Stimulated activated CD8-positive, alpha-beta memory T cell treated with anti-CD3 and anti-CD28 coated beads, Interleukin-2, amount 100 ng/mL, for 1 hour (primary cell): ENCODE measurements around the gene MOAP1.
"Not testable (repeated sequence)": the region's sequence is repeated elsewhere in the genome, so short reads cannot be mapped to it uniquely, and the experiment has no call there.

ENCODE experiments used
- DNase-seq, 2 donors: peaks; one replicate each; pipeline ENCODE4 v3.0.0-alpha.2; 2020; ENCODE audit warnings: low read depth in 2 of 2

The MOAP1 gene

GRCh38 chr14:93184391-93185348 is at the start of gene MOAP1, which contains the start of gene LYSET:
Gene MOAP1 (minus strand): TSS chr14:93184897. CDS start chr14:93184242, 655 bp downstream.
Gene LYSET (plus strand): TSS chr14:93185317. CDS start chr14:93185406, 89 bp downstream.
- peak; percentile 82 to 84 for DNase-seq

DNA sequence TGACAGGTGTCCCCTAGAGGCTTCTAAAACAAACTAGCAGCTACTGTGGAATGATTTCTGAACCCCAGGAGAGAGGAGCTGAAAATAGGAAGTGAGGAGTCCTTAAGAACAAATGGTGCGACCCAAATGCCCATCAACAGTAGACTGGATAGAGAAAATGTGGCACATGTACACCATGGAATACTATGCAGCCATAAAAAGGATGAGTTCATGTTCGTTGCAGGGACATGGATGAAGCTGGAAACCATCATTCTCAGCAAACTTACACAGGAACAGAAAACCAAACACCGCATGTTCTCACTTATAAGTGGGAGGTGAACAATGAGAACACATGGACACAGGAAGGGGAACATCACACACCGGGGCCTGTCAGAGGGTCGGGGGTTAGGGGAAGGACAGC is 48.4 kb upstream of the MOAP1 start:
- not testable (repeated sequence) for DNase-seq

DNA sequence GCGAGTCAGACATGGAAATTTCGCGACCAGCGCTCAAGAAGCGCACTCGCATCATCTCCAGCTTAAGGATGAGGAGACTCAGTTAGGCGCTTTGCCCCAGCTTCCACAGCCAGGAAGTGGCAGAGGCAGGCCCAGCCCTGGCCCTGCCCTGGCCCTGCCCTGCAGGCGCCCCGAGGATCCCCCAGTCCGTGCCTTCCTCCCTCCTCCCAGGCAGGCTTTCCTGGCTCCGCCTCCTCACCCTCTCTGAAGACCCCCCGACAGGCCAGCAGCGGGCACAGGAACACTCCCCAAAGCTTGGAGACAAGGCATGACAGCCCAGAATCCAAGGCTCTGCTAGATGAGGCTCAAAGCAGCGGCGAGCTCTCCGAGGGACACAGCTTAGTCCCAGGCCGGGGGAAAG is 47.5 kb upstream of the MOAP1 start:
- DNase-seq: no peak

GRCh38 chr14:93231129-93231979 is 46.7 kb upstream of the MOAP1 start:
- DNase-seq: no peak

GRCh38 chr14:93230539-93230938 is 45.8 kb upstream of the MOAP1 start:
- no peak for DNase-seq

GRCh38 chr14:93228550-93228949 is 43.9 kb upstream of the MOAP1 start:
- no peak for DNase-seq

- no peak for DNase-seq
Measured at GRCh38 chr14:93223565-93223964, 38.9 kb upstream of the MOAP1 start.

DNA sequence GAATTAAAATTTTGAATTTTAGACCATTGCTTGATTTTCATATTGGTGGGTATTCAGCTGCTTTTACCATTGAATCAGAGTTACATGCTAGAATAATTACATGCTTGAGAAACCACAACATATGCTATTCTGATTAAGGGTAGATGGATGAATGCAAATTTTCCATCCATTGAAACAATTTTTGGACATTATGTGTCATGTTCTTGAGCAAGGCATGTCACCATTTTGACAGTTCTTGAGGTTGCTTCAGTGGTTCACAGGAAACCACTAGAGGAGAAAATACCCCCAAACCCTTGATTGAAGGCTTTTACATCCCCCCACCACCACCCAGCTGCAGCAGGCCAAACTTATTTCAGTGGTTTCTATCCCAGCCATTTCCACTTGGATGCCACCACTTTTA is 35.8 kb upstream of the MOAP1 start:
- DNase-seq: no peak

DNA sequence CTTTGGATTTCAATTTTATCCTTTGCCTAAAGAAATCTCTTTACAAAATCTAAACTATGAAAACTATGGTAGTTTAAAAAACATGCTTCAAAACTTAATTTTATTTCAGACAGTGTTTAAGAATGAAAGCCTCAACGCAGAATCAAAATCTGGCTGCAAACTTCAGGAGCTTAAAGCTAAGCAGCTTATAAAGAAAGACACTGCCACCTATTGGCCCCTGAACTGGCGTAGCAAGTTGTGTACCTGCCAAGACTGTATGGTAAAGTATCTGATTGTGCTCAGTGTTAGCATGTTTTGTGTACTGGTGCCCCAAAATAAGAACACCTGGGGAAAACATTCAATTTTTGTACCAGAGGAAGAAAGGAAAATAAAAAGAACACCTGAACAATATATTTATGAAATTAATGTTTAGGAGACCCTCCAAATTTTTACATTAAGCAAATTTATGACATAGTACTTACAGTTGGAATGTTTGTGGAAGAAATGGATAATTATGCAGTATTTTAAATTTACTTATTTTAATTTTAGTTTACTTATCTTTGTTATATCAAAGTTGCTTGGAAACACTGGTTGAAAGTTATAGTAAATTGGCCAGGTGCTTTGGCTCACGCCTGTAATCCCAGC is 34.5 kb upstream of the MOAP1 start:
- peak in 1 of 2 donors; percentile 28 for DNase-seq

DNA sequence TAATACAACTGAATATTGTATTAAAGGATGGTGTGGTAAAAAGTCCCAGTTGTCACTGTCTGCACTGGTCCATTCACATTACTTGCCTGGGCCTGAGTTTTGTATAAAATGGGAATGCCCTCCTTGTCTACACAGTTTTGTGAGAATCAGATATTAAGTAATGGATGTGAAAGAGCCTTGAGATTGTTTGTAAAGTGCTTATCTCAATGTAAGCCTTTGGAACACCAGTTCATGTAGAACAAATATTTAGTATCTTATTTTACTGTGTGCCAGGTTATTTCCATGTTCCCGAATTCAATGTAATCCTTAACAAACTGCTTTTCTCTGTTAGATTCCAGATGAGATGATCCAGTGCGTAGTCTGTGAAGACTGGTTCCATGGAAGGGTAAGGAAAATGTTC is 29.9 kb upstream of the MOAP1 start:
- no peak for DNase-seq

GRCh38 chr14:93212432-93212831 is 27.7 kb upstream of the MOAP1 start:
- no peak for DNase-seq

GRCh38 chr14:93207468-93208308 is 23.0 kb upstream of the MOAP1 start:
- DNase-seq: no peak

- DNase-seq: peak; percentile 66 to 75
Measured at GRCh38 chr14:93206793-93207467, 22.2 kb upstream of the MOAP1 start, which contains the start of the genes GON7 and UBR7. Gene GON7 (minus strand): TSS chr14:93207065. CDS start chr14:93207037, 28 bp downstream. Gene UBR7 (plus strand): TSS chr14:93207256. CDS start chr14:93207292, 36 bp downstream.

DNA sequence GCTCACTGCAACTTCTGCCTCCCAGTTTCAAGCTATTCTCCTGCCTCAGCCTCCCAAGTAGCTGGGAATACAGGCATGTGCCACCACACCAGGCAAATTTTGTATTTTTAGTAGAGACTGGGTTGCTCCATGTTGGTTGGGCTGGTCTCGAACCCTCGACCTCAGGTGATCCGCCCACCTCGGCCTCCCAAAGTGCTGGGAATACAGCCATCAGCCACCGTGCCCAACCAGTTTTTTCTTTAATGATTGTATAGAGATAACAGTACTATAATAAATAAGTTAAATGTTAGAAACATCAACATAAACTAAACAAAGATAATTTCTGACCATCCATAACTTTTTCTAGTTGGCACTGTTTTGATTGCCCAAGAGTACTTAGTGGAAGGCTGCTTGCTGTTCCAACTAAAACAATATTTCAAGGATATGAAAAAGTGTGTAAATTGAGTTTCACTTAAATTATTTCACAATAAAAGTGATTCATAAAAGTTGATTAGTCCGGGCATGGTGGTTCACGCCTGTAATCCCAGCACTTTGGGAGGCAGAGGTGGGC is 16.5 kb upstream of the MOAP1 start:
- no peak for DNase-seq

GRCh38 chr14:93200553-93200952 is 15.9 kb upstream of the MOAP1 start:
- DNase-seq: no peak

GRCh38 chr14:93199031-93199430 is 14.3 kb upstream of the MOAP1 start:
- no peak for DNase-seq

GRCh38 chr14:93195316-93195999 is 10.8 kb upstream of the MOAP1 start:
- DNase-seq: no peak

- no peak for DNase-seq
Measured at GRCh38 chr14:93186956-93187355, 2.3 kb upstream of the MOAP1 start.

DNA sequence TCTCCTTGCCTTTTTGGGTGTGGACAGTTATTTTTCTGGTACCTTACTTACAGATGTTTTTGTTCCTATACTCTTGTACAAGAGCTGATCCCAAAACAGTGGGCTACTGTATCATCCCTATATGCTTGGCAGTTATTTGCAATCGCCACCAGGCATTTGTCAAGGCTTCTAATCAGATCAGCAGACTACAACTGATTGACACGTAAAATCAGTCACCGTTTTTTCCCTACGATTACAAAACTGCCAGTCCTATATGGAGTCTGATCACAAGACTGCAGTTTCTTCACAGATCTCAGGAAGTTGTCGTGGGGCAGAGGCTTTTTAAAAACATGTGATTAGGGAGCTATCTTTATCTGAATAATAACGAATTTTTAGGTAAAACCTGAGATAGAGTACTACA is 1.8 kb upstream of the MOAP1 start:
- DNase-seq: no peak
